GM19035 (cell line): ENCODE measurements around the gene ARPP21.
"Not testable (repeated sequence)": the region's sequence is repeated elsewhere in the genome, so short reads cannot be mapped to it uniquely, and the experiment has no call there.

Source experiments
- ATAC-seq: cut with Tn5 transposase; IDR thresholded peaks from one replicate; pipeline ENCODE4 v1.9.1; 2021; ENCODE audit not compliant: unreplicated experiment

The ARPP21 gene

DNA sequence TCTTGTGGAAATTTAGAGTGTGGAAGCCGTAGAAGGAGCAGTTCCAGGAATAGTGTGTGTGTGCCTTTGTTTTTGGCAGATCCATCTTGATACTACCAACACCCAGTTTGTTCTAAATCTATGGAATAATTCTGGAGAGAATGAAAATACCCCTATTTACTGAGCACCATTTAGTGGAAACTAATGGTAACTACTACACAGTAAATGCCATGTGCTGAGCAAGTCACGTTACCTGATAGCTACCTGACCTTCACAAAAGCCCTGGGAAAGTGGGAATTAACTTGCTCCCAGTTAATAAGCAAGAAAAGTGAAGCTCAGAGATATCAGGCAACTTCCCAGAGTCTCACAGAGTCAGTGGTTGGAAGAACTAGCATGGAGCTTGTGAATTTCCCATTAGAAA lies 137.7 kb downstream of the ARPP21 start:
- ATAC-seq = no peak

DNA sequence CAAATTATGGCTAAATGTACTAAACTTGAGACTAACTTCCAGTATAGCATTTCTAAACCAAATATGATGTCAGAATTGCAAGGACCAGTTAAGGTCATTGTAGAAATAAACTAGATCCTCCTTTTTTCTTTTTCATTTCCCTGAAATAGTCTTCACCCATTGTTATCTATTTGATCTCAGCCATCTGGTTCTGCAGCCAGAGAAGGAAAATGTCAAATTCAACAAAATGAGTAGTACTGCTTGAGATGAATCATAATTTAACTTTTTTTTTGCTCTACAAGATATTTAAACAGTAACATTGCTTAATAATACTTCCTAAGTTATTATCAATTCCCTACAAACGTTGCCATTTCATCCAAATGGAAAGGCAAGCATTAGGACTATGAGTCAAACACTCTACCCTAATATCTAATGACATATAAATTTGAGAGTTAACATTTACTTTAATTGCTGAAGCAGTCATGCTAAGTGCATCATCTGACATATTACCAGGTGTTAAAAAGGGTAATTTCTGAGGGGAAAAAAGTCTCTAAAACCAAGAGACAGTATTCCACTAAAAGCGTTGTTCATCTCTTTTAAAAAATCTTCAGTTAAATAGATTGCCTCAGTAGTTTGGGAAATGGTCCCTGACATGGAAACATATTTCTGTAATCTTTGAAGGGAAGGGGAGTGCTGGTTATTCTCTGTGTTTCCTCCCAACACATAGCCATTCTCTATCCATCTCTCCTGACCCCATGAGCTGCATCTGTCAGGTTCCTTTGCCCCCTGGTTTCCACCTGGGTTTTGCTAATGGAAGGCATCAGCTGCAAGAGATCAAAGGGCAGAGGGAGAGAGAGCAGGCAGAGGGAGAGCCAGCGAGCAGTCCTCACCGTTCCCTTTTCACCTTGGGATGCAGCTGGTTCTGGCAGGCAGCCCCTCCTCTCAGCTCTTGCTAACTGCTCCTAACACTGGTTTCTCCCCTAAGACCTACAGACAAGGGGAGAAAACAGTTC lies 138.5 kb downstream of the ARPP21 start:
- ATAC-seq = no peak

DNA sequence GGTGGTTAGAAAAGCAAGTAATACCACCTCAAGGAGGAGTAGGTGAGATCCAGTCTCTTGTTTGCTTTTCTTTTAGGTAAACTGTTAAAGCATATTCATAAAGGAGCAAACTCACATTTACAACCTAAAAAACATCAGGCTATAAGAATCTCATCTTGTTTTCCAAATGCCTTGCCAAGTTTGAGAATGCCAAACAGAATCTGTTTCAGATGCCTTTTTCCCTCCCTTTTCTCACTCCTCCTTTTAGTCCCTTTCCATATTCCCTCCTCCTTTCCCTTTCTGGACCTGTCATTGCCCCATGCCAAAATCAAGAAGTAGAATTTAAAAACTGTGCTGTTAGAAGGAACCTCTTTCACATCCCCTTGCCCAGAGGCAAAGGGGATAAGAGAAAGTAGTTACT lies 140.3 kb downstream of the ARPP21 start:
- no peak for ATAC-seq

DNA sequence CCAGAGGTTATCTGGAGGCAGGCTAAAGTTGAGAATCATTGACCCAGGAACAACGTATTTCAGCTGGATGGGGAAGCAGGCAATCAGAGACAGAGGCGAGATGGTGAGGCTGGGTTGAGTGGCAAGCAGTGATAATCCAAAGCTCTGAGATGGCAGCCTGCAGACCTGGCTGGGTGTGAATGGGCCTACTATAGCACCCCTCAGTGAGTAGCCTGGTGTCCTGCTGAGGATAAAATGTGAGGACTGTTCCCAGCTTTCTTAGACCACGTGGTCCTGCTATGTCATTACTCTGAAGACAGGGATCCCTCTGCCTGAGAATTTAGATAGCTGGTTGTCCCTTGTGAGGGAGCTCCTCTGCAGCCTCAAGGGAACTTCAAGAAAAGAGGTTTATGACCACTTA lies 141.5 kb downstream of the ARPP21 start:
- no peak for ATAC-seq

DNA sequence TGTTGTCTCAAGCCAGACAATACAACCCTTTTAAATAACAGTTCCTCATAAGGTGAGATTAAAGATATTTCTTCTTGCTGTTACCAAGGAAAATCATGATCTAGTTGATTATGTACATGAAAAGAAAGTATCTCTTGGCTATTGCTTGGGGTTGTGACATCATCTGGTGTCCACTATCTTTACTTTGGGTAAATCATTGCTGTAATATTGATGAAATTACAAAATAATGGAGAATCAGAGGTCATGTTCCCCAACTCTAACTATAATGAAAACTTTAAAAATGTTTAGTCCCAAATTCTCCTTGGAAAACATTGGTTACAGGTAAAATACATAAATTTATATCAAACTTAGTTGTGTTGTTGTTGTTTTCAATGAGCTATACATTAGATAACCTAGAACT lies 142.2 kb downstream of the ARPP21 start:
- ATAC-seq = no peak

DNA sequence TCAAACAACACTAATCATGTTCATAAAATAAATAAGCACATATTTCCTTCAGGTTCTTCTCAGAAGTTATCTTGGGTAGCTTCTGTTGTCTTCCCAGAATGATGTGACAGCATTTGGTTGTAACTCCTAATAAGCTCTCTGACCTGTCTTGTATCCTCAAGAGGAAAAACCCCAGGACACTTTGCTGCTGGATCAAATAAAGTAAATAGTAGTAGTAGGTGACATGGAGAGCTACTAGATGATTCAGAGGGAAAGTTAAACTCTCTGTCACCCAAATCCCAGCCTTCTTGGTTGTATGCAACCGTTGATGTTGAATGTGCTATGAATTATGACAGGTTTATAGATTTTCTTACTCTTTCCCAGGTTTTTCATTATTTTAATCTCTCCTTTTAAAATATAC lies 143.0 kb downstream of the ARPP21 start:
- ATAC-seq = no peak

DNA sequence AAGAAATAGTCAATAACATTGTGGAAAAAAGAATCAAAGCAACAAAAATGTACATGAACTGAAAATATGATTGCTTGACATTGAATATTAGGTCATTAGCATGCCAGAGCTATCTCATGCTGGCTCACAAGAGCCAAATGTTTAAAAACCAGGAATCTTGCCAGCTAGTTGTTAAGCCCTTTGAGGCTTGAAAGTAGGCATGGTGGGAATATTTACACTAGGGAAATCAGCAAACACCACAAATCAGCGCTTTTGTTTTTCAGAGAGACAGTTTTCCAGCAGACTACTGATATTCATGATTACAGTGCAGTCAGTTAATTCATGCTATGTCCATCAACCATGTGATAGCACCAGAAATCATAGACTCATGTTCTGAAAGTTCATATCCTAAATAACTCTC lies 144.8 kb downstream of the ARPP21 start:
- ATAC-seq = no peak

DNA sequence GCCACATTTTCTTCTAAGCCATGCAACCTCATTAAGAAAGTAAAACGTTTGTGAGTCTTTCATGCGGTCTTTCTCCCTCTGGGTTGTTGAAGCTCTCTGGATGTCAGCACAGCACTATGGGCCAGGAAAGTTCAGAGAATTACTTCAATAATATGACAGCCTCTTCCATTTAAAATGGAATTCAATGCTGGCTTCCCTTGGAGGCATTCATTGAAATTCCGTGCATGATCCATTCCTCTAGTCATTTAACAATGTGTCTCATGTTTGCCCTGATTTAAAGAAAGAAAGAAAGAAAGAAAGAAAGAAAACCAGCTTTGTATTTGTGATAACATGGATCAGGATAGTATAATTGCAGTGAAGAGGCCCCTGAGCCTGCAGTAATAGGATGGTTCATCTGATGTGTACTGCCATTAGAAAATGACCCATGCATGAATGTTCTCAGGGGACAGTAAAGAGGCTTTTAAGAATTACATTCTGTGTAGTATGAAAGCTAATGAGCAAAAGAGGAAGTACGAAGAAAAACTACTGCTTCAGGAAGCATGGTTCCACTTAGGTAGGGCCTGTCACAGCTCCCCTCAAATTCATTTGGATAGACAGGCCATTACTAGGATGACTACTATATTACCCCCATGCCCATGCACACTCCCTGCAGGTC lies 146.0 kb downstream of the ARPP21 start:
- ATAC-seq = no peak

DNA sequence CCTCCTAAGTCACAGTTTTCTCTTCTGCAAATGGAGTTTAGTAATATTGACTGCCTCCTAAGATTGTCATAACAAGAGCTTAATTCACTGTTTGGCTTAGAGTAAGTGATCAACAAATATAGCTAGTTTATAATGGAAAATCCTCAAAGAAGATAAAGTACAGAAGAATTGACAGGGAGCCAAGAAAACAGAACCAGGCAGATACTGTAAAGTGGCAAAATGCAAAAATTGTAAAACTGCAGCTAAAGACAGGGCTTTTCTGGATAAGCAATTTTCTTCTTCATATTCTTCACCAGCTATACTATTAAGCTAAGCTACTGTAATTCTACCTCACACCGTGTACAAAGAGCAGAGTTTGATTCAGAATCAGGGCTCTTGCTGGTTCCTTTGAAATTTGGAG lies 148.6 kb downstream of the ARPP21 start:
- no peak for ATAC-seq

DNA sequence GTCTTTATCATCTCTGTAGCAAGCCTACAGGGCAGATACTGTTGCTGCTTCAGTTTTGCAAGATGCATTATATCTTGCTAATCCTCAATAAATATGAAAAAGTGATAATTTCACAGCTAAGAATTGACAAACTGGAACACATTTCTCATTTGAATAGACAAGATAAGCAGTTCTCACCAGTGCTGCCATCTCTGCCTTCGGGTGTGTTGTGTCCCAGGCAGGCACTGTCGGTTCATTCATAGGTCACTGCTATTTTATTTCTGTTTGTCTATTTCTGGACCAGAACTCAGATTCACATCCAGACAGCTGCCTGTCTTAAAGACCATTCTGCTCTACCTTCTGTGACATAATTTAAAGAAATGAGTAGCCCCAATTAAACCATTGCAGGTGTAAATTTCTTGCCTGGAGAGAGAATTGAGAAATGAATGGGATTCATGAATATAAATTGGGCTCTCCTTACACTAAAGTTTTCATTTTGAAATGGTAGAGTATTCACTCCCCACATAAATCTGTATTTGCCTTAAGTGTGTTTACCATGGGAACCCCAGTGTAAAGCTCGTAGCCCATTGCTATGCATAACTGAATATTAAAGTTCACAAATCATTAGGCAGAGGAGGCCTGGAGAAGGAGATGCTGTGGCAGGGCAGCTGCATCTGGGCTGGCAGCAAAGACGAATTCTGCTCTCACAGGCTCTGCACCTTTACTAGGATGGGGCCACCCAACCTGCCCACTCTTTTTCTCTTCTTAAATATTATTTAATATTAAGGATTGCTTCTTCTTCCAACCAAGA lies 149.9 kb downstream of the ARPP21 start:
- no peak for ATAC-seq

DNA sequence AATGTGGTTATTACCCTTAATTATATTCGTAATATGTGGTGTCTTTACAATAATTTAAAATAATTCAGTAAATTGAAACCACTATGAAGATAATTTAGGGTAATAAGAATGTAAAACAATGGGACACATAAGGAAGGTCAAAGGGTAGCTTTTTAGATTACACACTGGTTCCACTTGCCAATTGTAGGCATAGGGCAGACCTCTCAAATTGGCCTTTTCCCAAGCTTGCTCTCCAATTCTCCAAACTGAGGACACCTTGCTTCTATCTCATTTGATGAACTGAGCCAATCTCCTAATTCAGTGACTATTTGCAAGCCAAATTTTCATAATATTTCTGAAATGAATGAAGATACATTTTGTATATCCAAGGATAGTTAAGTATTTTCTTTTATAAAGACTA lies 151.4 kb downstream of the ARPP21 start:
- no peak for ATAC-seq

DNA sequence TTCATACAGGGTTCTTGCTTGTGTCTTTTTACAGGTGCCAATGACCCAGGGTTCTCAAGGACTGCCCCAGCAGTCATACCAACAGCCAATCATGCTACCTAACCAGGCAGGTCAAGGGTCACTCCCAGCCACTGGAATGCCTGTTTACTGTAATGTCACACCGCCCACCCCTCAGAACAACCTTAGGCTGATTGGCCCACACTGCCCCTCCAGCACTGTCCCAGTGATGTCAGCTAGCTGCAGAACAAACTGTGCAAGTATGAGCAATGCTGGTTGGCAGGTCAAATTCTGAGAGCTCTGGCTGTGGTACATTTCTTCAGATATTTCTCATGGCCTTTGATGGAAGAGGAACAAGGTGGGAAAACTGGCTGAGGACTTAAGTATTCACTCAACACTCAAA lies 154.3 kb downstream of the ARPP21 start:
- no peak for ATAC-seq

DNA sequence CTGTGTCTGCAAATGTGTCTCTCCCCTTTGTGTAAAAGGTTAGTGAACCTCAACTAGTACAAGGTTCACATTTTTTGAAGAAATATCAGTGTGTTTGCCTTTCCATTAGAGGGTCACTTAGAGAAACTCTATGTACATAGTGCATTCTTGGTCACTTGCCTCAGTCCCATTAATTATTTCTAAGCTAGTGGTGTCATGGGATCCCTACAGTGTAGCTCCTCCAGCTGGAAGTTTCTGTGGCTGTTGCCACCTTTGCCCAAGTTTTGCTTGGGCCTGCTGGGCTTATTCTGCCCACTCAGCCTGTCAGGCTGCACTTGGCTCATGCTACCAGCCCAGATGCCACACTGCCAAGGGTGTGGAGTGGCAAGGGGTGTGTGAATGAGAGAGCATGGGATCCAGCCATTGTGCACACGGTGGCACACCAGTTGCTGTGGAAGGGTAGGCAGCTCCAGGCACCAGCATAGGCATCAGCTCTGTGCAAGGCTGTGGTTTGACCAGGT lies 161.7 kb downstream of the ARPP21 start:
- no peak for ATAC-seq

DNA sequence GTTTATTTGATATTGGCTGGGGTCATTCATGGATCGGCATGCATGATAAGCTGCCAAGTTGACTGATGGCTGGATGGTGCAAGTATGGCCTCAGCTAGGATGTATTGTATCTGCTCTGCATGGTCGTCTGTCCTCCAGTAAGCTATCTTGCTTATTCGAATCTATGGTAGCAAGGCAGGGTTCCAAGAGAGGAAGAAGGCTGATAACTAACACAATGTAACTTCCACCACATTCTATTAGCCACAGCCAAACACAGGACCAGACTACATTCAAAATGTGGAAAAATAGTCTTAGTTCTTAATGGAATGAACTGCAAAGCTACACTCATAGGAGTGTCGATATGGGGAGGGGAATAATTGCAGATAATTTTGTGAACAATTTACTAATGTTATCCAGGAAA lies 175.2 kb downstream of the ARPP21 start:
- ATAC-seq = no peak

DNA sequence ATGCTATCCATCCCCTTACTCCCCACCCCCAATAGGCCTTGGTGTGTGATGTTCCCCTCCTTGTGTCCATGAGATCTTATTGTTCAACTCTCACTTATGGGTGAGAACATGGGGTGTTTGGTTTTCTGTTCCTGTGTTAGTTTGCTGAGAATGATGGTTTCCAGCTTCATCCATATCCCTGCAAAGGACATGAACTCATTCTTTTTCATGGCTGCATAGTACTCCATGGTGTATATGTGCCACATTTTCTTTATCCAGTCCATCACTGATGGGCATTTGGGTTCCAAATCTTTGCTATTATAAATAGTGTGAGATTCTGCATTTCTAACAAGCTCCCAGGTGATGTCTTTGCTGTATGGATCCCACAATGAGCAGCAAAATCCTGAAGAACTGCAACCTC lies 176.5 kb downstream of the ARPP21 start:
- not testable (repeated sequence) for ATAC-seq

DNA sequence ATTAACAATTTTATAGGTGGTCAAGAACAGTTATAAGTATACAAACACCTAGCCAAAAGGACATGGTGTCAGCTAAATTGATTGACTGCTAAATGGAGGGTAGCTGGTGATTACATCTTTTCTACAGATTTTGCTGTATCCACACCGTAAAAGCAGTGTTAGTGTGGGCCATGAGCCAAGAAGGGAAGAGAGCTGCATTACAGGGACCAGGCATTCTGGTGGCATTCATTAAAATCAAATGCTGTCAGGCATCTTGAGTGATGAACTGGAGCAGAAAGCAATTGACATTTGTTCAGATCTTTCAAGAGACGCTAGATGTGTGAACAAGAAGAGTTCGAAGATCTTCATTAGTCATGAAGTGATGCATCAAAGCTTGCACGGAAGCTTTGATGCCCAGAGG lies 177.9 kb downstream of the ARPP21 start:
- ATAC-seq = no peak

DNA sequence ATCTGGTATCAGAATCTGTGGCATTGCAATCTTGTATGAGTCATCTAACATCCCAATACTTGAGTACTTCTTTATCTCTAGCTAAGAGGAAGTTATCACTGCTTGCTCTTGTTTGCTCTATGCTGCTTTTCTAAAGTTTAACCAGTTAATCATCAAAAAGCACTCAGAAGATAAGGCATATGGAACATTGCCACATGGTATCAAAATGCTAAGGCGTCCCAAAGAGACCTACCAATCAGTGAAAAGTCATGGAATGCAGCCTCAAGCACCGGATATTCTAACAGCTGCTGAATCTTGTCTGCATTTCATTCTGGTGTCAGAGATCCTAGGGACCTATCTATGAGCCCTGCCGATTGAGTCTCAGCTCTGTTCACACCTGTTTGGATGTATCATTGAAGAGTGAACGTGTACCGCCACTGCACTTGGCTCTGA lies 192.8 kb downstream of the ARPP21 start:
- ATAC-seq = no peak
